Left kidney (tissue), 2 donors: Measurements from ENCODE around the gene BTBD9. TPM values are rescaled to one million over a fixed set of nuclear protein-coding genes. Genes with fewer than 3 reads are reported as not detected.

ENCODE experiments used
- DNase-seq: peaks from one replicate; pipeline ENCODE4 v3.0.0-alpha.2; 2013
- polyA plus RNA-seq: library from polyadenylated mRNA; unstranded; fragments of 120-200 nt; gene quantifications from one replicate; pipeline ENCODE4 v1.2.1, GENCODE V29; 2013; ENCODE audit not compliant: insufficient read length

The BTBD9 gene
- polyA plus RNA-seq, 1 donor: 14.5 TPM

DNA sequence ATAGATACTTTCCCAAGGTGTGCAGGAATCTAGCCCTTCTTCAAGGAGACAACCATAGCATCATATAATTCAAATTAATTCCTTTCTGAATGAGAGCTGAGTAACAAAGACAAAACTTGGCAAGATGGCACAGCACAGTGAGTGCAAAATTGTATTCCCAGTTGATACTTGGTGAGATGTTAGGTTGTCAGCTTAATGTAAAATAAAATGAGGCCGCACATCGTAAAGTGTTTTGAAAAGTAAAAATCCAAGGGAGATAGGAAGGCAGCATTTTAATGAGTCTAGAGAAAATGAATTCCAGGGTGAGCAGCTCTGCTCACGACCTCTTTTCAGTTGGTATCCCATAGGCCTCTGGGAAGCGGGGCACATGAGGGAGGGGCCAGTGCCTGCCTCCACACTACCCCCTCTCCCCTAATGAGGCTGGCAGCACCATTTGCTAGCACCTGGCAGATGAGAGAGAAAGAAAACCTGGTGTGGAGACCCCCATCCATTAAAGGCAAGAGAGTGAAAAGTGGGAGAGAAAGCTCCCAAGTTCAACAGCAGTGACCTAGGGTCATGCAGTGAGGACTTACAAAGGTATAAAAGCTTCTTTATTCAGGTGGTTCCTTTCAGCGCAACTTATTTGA is 158.4 kb downstream of the BTBD9 start:
- DNase-seq: no peak

DNA sequence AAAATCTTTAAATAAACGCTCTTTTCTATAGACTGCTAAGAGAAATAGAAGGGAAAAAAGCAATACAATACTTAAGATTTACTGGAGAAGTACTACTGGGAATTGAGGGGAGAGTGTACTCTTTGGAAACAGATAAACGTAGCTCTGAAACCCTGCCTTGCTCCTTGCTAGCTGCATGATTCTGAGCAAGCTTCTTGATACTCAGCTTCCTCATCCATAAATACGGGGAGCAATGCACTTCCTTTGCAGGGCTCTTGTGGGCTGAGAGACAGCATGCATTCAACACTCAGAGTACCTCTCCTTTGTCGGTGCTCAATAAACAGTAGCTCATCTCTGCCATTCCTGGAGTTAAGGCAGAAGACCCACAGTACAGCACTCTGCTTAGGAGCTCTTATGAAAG is 159.7 kb downstream of the BTBD9 start:
- DNase-seq: no peak

DNA sequence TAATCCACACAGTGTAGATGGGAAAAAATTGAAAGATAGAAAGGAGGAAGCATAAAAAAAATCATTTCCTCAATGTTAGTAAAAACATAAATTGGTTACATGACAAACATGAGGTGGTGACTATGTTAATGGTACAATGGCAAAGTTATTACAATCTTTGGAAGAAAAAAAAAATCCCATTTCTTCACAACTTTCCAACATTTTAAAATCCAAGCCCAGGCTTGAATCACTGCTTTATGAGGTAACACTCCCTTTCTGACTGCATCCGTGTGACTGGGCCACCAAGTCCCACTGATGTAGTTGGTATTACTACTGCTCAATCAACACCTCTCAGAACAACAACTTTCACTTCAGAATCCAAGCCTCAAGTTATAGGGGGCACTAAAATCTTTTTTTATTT is 160.4 kb downstream of the BTBD9 start:
- DNase-seq: no peak

DNA sequence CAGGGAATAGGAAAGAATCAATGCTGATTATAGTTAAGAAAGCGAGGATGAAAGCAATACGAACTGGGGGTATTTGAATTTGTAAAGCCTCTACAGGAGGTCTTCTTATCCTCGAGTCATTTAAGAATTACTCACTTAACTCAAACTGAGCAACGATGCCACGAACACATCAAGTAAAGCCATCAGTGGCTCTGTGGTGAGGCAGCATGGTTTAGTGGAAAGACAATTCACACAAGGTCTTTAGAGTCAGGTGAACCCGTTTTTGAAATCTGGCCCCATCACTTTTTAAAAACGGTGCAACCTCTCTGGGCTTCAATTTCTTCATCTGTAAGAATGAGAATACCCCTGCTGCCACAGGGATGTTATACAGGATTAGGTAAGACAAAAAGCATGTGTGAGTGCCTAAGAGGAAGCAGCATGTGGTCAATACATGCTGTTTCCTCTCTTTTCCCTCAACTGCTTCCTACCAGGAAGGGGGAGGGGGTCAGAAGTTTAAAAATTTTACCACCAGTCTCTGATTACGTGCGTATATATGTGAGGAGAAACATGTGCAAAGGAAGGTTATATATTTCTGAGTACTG is 162.0 kb downstream of the BTBD9 start:
- DNase-seq: no peak

DNA sequence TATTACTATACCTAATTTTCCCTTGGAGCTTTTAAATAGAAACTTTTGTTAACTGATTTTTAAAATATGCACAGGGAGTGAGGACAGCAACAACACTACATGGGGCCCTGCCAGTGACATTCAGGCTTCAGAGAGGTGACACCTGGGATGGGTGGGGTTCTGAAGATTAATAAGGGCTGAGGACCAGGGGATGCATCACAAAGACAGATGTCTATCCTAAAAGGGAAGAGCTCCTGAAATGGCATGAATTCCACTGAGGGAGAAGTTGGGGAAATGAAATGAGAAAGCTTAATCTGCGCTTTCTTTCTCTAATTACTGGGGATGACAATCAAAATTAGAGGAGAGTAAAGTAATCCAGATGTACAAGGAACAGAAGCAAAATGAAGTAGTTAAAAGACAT is 162.8 kb downstream of the BTBD9 start:
- DNase-seq: no peak

DNA sequence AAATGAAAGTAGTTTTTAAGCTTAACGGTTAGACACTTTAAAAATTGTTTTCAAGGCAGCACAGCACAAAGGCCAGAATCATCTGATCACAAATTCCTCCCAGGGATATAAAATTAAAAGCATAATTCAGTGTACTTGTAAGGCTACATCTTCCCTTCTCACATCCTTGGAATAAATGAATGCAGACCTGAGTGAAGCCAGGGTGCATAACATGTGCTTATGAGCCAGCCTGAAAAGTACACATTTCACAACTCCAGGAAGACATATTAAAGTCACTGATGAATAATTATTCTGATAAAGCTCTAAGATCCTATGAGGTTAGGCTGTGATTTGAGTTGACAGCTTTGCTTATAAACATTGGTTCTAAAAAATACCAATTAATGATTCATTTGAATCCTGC is 163.6 kb downstream of the BTBD9 start:
- DNase-seq: no peak

DNA sequence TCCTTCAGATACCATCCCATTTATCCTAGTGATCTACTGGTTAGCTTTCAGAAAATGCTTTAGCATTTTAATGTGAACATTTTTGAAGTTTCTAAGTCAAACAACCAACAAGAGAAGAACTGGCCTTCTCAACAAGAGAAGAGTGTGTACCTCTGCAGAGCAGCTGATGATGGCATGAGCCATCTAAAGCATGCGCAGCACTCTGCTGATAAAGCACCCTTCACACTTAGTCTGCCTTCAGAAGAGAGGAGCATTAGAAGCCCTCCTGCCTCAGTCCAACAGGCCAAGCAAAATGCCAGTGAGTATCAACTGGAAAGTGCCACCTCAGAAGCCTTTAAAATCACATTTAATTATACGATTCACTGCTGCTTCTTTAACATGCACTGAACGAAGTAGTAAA is 169.2 kb downstream of the BTBD9 start:
- no peak for DNase-seq

DNA sequence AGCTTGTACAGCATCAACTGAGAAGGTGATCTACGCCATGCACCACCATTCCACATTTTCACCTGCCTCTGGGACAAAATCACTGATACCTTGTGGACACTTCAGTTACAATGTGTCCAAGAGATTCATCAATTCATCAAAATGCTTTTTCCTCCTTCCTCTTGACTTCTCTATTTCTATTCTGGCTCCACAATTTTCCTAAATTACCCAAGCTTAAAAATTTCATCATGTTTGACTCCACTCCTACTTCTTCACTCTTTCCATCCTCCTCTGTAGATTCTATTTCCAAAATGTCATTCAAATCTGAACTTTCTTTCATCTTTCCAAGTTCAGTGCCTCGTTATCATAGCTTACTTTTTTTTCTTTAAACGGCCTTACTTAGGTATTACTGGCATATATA is 172.2 kb downstream of the BTBD9 start:
- DNase-seq: no peak

DNA sequence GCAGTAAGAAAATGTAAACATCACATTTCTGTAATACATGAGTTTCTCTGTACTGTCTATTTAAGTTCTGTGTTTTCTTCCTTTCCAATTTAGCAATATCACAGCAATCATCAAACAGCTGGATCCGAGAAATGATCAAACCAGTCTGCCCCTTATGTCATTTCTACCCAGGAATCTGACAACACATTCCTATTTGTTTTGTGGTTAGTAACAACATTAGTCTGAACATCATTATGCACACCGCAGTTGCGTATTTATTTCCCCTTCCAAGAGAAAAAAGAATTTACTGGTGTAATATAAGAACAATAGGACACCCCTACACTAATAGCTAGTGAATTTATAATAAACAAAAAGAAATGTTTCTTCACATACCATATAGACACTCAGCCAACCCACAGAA is 179.5 kb downstream of the BTBD9 start:
- DNase-seq: no peak

DNA sequence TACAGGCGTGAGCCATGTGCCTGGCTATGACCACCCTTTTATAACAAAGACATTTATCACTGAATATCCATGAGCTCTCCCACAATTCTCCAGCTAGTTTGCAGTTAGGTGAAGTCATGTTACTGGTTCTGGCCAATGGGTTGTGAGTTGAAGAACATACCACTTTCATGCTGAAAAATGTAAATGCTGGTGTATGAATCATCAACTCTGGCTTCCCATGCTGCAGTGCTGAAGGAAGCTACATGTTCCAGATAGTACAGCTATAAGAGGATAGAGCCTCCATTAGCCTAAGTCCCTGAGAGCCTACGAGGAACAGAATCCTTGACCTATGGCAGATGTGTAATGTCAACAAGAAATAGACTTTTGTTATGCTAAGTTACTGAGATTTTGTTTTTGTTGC is 180.4 kb downstream of the BTBD9 start:
- DNase-seq: no peak

DNA sequence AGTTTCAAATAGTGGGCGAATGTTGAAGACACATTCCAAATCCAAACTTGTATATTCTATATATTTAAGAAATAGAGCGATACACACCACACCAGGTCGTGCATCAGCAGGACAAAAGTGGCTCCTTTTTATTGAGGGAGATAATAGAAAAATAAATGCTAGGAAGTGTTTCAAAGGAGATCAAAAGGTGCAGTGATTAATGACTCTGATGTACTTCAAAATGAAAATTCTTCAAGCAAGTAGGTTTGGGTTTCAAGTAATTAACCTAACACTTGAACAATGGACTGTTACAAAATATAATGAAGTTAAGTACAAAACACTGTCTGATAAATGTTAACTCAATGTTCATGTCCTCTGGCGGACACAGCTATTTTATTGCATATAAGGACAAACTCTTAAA is 185.9 kb downstream of the BTBD9 start:
- no peak for DNase-seq

DNA sequence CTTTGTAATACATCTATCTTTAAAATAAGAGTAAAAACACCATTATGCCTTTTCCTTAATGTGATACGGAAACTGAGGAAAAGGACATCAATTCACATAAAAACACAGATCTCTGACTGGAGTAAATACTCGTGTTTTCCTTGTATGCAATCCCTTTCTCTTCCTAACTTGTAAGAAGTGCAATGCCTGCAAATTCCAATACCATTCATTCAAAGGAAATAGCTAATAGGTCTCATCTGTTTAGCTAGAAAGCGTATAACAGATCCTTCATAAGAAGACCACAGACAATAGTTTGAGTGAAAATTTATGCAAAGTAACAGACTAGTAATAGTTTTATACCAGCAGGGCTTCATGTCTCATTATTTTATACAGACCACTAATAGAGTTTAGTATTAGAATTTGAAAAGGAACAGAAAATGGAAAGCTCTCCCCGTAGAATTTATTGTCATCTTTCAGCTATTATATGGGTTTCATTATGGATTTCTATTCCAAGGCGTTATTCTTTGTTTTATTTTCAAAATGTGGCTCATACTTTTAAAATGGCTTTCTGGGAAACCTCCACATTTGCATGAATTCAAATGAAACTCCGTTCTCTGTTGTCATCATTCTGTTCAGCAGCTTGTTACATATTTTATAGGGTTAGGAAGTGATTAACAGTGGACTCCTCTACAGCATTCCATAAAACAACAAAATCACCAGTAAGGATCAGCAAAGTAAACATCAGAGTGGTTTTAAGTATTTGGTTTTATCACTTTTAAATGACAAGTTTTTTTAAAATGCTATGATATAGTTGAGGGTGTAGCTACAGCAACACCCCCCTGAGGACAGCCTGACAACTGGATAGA is 186.7 kb downstream of the BTBD9 start:
- no peak for DNase-seq

DNA sequence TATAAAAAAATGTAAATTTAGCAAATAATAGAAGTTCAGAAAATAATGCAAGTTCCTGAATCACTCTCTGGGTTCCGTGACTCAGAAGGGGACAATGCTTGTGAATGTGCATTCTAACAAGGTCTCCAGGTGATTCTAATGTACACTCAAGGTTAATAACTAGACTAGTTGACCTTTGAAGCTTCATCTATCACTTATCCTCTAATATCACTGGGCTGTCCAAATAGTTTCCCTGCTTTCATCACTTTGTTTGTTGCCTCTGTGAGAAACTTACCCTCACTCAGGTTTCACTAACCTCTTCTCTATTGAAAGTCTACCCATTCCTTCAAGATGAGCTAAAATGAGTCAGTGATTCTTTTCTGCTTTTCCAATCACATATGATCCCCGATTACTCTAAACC is 189.0 kb downstream of the BTBD9 start:
- DNase-seq: no peak

DNA sequence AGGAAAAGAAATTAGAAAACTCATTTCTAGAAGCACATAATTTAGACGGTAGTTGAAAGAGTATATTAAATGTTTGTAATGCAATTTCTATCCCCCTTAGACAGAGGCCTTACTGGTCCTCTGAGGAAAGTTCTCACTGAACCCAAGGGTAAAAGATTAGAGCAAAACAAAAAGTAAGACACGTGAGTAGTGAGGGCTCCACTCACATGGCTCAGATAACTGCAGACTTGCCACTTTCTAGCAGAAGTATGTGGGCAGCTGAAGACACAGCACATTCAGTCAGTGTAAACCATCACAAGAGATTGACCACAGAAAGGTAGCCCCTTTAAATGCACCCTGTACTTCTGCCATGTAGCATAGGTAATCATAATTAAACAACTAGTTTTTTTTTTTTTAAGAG is 193.8 kb downstream of the BTBD9 start:
- DNase-seq: no peak

DNA sequence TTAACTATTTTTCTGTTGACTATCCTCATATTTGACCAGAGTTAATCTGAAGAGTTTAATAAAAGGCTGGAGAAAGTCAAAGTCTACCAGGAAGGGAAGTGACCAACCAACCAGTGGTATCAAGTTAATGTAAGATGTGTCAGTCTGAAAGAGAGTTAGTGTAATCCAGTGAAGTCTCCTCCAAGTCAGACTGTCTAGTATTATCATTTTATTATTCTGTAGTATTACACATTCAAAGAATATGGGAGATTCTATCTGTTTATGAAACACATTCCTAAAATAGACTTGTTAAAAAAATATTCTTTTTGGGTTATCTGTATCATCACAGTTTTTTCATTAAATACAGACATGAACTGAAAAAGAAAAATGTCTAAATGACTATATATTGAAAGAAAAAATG is 194.4 kb downstream of the BTBD9 start:
- DNase-seq: no peak

DNA sequence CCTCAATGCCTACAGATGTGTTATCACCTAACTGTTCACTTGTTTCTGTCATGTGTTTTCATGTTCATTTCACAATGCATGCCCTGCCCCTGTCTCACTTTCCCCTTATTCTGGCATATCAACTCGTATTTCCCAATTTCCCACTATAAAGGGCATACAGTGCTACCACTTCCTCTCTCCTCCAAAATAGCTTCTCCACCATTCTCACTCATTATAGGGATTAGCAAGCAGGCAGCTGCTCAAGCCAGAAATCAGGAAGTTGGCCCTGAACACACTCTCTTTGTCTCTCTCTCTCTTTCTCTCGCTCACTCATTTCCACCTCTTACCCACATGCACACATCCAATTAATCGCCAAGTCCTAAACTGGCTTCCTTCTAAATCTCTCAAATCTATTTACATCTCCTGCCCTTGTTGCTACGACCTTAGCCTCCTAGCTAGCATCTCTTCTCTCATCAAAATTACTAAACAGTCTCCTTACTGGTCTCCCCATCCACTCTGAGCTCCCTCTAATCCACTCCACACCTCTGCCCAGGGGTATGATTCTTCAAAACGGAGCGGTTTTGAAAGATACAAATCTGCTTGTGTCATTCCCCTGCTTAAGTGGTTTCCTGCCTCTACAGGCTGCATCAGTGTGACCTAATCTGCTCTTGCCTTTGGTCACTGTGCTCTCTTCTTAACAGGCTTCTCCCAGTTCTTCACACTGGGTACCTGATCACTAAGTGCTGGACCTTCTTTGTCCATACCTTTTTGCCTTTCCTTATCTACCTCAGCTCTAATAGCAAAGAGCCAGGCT is 196.2 kb downstream of the BTBD9 start:
- no peak for DNase-seq

DNA sequence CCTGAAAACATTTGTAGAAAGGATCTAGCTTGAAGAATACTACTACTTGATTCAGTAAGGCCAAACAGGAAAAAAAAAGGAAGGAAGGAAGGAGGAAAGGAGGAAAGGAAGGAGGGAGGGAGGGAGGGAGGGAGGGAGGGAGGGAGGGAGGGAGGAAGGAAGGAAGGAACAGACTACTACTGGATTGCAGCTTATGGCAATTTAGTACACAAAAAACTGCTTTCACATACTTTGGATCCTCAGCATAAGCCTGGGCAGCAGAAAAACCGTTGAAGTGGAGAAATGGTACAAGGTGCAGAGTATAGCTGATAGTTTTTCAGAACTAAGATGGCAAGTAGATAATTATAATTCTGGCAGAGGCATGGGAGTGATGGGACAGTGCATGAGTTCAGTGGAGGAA is 201.6 kb downstream of the BTBD9 start:
- DNase-seq: no peak

DNA sequence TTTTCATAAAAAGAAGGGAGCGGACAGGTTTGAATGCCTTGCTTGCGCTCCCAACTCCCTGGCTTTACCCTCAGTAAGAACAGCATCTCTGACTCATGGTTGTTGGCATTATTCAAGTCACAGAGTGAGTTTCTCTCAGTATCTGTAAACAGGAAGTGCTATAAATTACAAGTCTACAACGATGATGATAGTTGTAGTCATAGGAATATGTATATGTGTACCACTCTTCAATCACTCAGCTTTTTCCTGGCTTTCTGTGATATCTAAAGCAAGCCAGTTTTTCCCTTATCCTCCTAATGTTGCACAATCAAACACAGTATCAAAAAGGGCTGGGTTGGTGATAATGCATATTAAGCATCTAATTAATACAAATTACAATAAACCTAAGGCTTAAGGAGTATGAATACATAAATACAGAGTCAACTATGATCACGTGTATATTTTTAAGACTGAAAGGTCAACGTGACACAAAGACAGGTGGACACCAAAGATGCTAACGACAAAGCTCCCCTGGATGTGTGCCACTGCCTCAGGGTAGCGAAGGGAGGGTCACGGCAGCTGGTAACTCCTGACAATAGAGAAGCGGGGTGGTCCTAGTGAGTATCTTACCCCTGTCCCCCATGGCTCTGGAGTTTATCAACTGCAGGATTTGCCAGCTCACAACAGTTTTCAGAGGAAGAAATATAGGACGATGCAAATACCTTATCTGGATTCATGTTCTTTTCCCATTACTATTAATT is 202.8 kb downstream of the BTBD9 start:
- DNase-seq: no peak

DNA sequence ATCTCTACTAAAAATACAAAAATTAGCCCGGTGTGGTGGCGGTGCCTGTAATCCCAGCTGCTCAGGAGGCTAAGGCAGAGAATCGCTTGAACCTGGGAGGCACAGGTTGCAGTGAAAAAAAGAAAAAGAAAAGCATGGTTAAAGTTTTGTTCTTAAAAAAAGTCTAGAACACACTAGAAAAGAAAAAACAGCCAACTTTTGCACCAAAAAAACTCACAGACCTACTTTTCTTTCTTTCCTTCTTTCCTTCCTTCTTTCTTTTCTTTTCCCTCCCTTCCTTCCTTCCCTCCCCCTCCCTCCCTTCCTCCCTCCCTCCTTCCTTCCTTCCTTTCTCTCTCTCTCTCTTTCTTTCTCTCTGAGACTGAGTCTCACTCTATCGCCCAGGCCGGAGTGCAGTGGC is 204.4 kb downstream of the BTBD9 start:
- no peak for DNase-seq

DNA sequence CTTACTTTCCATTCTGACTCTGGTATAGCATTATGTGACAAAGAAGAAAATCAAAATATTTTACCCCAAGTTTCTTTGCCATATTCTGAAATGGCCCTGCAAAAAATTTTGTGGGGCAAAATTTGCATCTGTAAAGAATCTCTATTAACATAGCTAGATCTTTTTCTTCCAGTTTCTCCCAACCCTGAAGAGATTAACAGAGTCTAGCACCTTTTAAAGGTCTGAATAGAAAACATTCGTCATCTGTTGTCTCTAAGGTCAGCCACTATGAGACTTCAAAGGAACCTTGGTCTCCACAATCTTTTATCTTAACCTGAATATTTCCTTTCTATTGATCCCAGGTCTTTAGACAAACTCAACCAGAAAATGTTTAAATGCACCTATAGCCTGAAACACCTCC is 205.7 kb downstream of the BTBD9 start:
- no peak for DNase-seq

DNA sequence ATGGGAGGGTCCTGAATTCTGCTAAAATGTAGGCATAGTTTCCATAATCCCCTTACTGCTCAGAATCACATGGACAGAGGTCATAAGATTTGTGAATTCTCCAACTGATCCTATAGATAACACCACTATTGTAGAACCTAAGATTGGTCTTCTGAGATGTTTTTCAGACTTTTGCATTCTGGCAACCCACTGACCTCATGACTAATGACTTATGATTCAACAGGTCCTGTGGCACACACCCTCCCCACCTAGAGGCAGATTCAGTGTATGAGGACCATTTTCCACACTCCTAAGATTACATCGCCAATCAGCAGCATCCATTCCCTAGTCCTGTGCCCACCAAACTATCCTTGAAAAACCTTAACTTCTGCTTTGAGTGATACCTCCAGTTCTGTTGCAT is 207.2 kb downstream of the BTBD9 start:
- DNase-seq: no peak

DNA sequence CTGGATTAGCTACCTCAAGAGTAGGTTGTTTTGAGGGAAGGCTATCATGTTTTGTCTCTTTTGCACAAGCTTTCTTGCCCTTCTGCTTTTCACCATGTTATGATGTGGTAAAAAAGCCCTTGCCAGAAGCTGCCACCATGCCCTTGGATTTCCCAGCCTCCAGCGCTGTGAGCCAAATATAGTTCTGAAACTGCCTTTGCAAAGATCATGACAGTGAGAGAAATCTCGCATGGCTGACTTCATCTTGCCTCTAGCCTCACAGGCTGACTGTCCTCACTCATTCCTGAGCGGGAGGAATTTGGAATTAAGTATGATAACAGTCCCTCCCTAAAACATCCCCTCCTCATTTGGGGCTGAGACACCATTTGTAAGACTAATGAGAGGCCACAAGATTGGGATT is 207.7 kb downstream of the BTBD9 start:
- no peak for DNase-seq
